Mucosa of descending colon (tissue), 3 donors: ENCODE results near the gene SPOUT1. TPM values are rescaled to one million over a fixed set of nuclear protein-coding genes. Genes with fewer than 3 reads are reported as not detected.
"Not testable (repeated sequence)": the region's sequence is repeated elsewhere in the genome, so short reads cannot be mapped to it uniquely, and the experiment has no call there.

Experiments used
- ATAC-seq: fragments of 200-7000 bp; cut with Tn5 transposase; one replicate; pipeline ENCODE4 v1.9.1; 2020; ENCODE audit warnings: mild to moderate bottlenecking, moderate library complexity
- DNase-seq, 3 donors: peaks; one replicate each; pipeline ENCODE4 v3.0.0-alpha.2; 2020
- H3K36me3 ChIP-seq: fragments of 200-600 bp; one replicate; pipeline ENCODE4 v1.8.0; 2021; ENCODE audit warnings: low read depth, mild to moderate bottlenecking
- H3K4me1 ChIP-seq: fragments of 200-600 bp; one replicate; pipeline ENCODE4 v1.8.0; 2021; ENCODE audit warnings: low read depth, mild to moderate bottlenecking
- H3K4me3 ChIP-seq: fragments of 200-600 bp; one replicate; pipeline ENCODE4 v1.8.0; 2021; ENCODE audit warnings: mild to moderate bottlenecking
- H3K9me3 ChIP-seq: fragments of 200-600 bp; one replicate; pipeline ENCODE4 v1.8.0; 2021; ENCODE audit warnings: mild to moderate bottlenecking
- intact Hi-C, 2 donors: fragments of 100-400 bp; cut with DNase I in 1 of 2; cut with micrococcal nuclease in 1 of 2; formaldehyde crosslinking; loops; one replicate each; pipeline versions ENCODE4 v1.11.0 to v1.11.1; 2022; cut with DNase I, micrococcal nuclease
- total RNA-seq, 3 donors: library from RNA; stranded (reverse); fragmentation: NEBNext Ultra II Directional in 2 of 3; extraction: Animal tissue kit (Norgen Biotek cat#: 25700) in 2 of 3; gene quantifications; one replicate each; pipeline versions ENCODE4 v1.2.1 to v1.2.4, GENCODE V29; 2021 to 2023
- TF ChIP-seq, protein P1 (sequence below): fragments of 200-600 bp; IDR thresholded peaks from one replicate; pipeline ENCODE4 v1.8.0; 2022; ENCODE audit warnings: antibody characterized with exemption, mild to moderate bottlenecking
- donor health status: DM: no; HTN: no; CAD: no; lungs with moderate emphysema.
- donor health status: DM: no; HTN: no; CAD: no.
- donor health status: DM: no; HTN: yes; CAD: no.

SPOUT1 gene
- total RNA-seq, 3 donors from 2014 or later, result 31.6 to 35.5 (median 31.7) TPM

DNA sequence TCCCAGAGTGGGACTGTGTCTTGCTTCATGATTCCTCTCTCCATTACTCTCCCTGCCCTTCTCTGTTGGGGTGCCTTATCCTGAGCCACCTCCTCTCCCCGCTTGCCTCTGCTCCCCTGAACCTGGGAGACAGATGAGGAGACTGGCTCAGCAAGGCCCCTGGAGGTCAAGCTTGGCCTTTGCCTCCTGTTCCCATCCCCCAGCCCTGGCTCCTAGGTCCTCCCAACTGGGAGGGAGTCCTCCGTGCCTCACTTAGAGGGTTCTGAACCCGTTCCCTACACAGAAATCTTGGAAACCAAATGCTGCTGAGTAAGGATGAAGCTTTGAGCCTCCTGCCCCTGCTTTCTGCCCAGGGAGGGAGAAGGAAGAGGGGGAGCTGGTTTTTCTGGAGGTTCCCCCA, 21.1 kb downstream of the SPOUT1 start:
- Histone ChIP-seq H3K36me3 (peaks cover 7% of the 10 kb centered on the region), H3K4me3 (no peak overlapping the region), H3K4me1 (no peaks in the 10 kb centered on the region), H3K9me3 (no peaks in the 10 kb centered on the region)
- DNase-seq, result no peak
- no peak for ATAC-seq
- intact Hi-C loops, result no loop called here
- TF ChIP-seq, protein P1, sequence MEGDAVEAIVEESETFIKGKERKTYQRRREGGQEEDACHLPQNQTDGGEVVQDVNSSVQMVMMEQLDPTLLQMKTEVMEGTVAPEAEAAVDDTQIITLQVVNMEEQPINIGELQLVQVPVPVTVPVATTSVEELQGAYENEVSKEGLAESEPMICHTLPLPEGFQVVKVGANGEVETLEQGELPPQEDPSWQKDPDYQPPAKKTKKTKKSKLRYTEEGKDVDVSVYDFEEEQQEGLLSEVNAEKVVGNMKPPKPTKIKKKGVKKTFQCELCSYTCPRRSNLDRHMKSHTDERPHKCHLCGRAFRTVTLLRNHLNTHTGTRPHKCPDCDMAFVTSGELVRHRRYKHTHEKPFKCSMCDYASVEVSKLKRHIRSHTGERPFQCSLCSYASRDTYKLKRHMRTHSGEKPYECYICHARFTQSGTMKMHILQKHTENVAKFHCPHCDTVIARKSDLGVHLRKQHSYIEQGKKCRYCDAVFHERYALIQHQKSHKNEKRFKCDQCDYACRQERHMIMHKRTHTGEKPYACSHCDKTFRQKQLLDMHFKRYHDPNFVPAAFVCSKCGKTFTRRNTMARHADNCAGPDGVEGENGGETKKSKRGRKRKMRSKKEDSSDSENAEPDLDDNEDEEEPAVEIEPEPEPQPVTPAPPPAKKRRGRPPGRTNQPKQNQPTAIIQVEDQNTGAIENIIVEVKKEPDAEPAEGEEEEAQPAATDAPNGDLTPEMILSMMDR, result no peak

DNA sequence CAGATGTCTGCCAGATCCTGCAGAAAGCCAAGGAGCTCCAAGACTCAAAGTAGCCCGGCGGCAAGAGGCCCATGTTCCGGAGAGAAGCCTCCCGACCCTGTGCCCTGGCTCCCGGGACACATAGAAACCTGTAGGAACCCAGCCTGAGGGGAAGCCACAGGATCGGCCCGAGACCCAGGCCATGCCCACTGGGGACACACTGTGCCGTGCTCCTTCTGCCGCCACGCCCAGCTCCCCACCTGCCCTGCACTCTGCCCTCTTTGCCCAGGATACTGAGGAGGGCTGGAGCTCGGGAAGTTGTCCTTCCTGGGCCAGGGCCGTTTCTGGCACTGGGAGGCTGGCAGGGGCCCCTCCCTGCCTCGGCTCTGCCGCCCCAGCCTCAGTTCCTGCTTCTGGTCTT, 21.8 kb downstream of the SPOUT1 start:
- DNase-seq (no peak), ATAC-seq (no peak)
- Histone ChIP-seq H3K4me3 (no peak overlapping the region), H3K4me1 (no peaks in the 10 kb centered on the region), H3K36me3 (peaks cover 7% of the 10 kb centered on the region), H3K9me3 (no peaks in the 10 kb centered on the region)
- intact Hi-C loops, result no loop called here
- TF ChIP-seq, protein P1, result no peak

DNA sequence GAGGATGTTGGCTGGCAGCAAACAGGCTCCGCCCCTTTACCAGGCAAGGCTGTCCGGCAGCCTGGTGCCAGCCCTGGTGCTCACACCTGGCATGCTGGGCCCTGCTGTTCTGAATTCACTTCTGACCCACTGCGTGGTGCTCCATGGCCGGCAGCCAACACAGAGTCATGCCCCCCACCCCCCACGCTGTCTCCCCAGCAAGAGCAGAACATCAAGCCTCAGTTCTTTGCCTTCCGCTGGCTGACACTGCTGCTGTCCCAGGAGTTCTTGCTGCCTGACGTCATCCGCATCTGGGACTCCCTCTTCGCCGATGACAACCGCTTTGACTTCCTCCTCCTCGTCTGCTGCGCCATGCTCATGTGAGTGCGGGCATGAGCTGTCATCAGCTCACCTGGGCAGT, 23.9 kb downstream of the SPOUT1 start:
- Histone ChIP-seq H3K4me3 (no peak overlapping the region), H3K4me1 (no peaks in the 10 kb centered on the region), H3K36me3 (peaks cover 7% of the 10 kb centered on the region), H3K9me3 (no peaks in the 10 kb centered on the region)
- no peak for DNase-seq
- intact Hi-C loops, result no loop called here
- TF ChIP-seq, protein P1, result no peak
- ATAC-seq, result no peak

DNA sequence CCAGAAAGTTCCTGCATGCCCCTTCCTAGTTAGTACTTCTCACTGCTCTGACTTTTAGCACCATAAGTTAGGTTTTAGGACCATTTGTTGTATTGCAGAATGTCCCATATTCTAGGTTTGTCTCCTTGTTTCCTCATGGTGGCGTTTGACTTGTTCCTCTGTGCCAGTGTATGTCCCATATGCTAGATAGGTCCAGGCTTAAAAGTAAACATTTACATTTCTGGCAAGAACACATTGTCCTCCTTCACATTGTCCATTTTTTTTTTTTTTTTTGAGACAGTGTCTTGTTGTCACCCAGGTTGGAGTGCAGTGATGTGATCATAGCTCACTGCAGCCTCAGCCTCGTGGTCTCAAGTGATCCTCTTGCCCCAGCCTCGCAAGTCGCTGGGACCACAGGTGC, 27.1 kb downstream of the SPOUT1 start:
- DNase-seq, result no peak
- Histone ChIP-seq H3K4me1 (no peaks in the 10 kb centered on the region), H3K9me3 (no peaks in the 10 kb centered on the region), H3K4me3 (no peak overlapping the region), H3K36me3 (peaks cover 12% of the 10 kb centered on the region)
- TF ChIP-seq, protein P1, result no peak
- ATAC-seq, result peak; percentile 26
- intact Hi-C loops, result no loop called here

DNA sequence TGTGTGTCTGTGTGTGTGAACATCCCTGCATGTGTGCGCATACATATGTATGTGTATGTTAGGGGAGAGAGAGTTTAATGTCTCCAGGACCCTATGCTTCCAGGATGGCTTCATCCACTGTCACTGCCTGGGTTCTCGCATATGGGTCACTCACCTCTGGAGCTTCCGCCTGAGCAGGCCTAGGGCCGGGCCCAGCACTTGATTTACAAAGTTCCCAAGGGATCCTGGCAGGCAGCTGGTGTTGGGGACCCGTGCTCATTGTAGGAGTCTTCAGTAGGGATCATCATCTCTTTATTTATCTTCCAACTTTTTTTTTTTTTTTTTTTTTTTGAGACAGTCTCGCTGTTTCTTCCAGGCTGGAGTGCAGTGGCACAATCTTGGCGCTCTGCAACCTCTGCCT, 29.5 kb downstream of the SPOUT1 start:
- intact Hi-C loops, result no loop called here
- no peaks in the 10 kb centered on the region for H3K4me1 ChIP-seq
- no peak for ATAC-seq
- no peaks in the 10 kb centered on the region for H3K9me3 ChIP-seq
- peaks cover 6% of the 10 kb centered on the region for H3K36me3 ChIP-seq
- DNase-seq, result no peak
- no peak overlapping the region for H3K4me3 ChIP-seq
- TF ChIP-seq, protein P1, result no peak

DNA sequence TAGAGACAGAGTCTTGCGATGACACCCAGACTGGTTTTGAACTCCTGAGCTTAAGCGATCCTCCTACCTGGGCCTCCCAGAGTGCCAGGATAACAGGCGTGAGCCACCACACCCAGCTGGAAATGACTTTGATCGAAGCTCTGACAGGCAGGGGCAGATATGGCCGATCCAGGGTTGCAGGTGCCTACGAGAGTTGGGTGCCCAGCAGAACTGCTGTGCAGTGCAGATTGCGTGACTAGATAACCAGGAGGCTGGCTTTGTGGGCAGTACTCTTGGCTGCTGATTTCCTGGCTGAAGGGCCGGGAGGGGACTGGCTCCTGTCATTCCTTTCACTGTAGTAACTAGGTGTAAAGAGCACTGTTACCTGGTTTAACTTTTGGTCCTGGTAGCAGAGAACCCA, 30.7 kb downstream of the SPOUT1 start:
- no peaks in the 10 kb centered on the region for H3K9me3 ChIP-seq
- peaks cover 6% of the 10 kb centered on the region for H3K36me3 ChIP-seq
- intact Hi-C loops, result no loop called here
- H3K4me3 ChIP-seq, result no peak overlapping the region
- H3K4me1 ChIP-seq, result peaks cover 3% of the 10 kb centered on the region
- no peak for ATAC-seq
- TF ChIP-seq, protein P1, result no peak
- DNase-seq, result no peak

DNA sequence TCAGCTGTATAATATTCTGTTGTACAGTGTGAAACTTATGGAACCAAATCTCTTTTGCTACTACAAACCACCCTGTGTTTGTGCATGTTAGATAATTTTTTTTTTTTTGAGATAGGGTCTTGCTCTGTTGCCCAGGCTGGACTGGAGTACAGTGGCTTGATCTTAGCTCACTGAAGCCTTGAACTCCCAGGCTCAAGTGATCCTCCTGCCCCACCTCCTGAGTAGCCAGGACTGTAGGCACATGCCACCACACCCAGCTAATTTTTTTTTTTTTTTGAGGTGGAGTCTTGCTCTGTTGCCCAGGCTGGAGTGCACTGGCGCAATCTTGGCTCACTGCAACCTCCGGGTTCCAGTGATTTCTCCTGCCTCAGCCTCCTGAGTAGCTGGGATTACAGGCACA, 34.6 kb downstream of the SPOUT1 start:
- peak; percentile 62 for ATAC-seq
- H3K4me1 ChIP-seq, H3K4me3 ChIP-seq, H3K9me3 ChIP-seq, DNase-seq, intact Hi-C loops, H3K36me3 ChIP-seq: not testable (repeated sequence)
